ENCODE measurements around the gene OGDHL. TPM values are rescaled to one million over a fixed set of nuclear protein-coding genes. Genes with fewer than 3 reads are reported as not detected.

OGDHL gene
- total and polyA plus RNA-seq, 2 experiments from 2014 or later, result not detected

DNA sequence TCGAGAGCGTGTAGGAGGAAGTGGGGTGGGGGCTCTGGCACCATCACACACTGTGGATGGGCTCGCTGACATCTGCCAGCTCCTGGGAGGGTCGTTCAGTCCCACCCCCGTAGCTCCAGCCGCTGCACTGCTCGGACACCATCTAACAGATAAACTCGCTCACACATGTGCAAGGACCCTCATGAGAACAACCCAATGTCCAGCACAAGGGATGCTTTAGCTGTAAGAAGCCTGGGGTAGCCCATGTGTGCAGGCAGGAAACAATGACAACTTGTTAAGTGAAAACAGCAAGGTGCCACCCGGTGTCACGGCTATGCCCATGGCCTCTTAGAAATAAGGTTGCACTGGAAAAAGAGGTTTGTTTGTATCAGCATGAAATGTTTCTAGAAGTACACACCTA is 14.1 kb downstream of the OGDHL start:
- no peaks in the 10 kb centered on the region for H3F3A ChIP-seq (ENCODE audit: insufficient read depth)
- no peak for DNase-seq
- peaks cover 17% of the 10 kb centered on the region for H3K27me3 ChIP-seq (replicated peaks; ENCODE audit: insufficient read depth)
- H3K9ac ChIP-seq, result no peak overlapping the region
- H3K4me1 ChIP-seq (ENCODE audit: insufficient read depth), result no peaks in the 10 kb centered on the region
- in situ Hi-C loops (cut with MboI), result no loop called here
- H2AFZ ChIP-seq, result no peak overlapping the region
- WGBS, 2 experiments (ENCODE audit: low coverage in 1 of 2, low lambda C conversion rate in 2 of 2, missing lambda C conversion rate in 2 of 2), result 11 to 13% methylated on average over 10 of the region's 10 CpGs
- H3K4me3 ChIP-seq, result no peak overlapping the region
- H3K36me3 ChIP-seq (ENCODE audit: low read depth), result no peaks in the 10 kb centered on the region
- H4K20me1 ChIP-seq (ENCODE audit: insufficient read depth), result no peaks in the 10 kb centered on the region
- TF ChIP-seq EZH2phosphoT487 (IDR thresholded peaks at IDR 0.05; ENCODE audit: insufficient read depth, low read depth) (no peak), EZH2 (IDR thresholded peaks at IDR 0.05; ENCODE audit: insufficient read depth, poor library complexity, severe bottlenecking) (no peak)
- no peaks in the 10 kb centered on the region for H3K9me3 ChIP-seq (ENCODE audit: low read depth)
- H3K9me2 ChIP-seq (ENCODE audit: insufficient read depth), result no peaks in the 10 kb centered on the region
- no peak overlapping the region for H3K27ac ChIP-seq
- no peaks in the 10 kb centered on the region for H3K79me2 ChIP-seq (ENCODE audit: insufficient read depth)
- H3K4me2 ChIP-seq (ENCODE audit: unreplicated experiment), result no peak overlapping the region

GRCh38 chr10:49747303-49747646 is 14.8 kb downstream of the OGDHL start:
- Histone ChIP-seq H4K20me1 (ENCODE audit: insufficient read depth) (no peaks in the 10 kb centered on the region), H3K79me2 (ENCODE audit: insufficient read depth) (no peaks in the 10 kb centered on the region), H3K36me3 (ENCODE audit: low read depth) (no peaks in the 10 kb centered on the region), H3K27ac (no peak overlapping the region), H3K27me3 (replicated peaks; ENCODE audit: insufficient read depth) (peaks cover 16% of the 10 kb centered on the region; the same call in 1 of the 2 replicates), H3K4me1 (ENCODE audit: insufficient read depth) (no peaks in the 10 kb centered on the region), H3F3A (ENCODE audit: insufficient read depth) (no peaks in the 10 kb centered on the region), H3K4me3 (no peak overlapping the region), H3K4me2 (ENCODE audit: unreplicated experiment) (no peak overlapping the region), H3K9me2 (ENCODE audit: insufficient read depth) (no peaks in the 10 kb centered on the region), H3K9me3 (ENCODE audit: low read depth) (no peaks in the 10 kb centered on the region), H3K9ac (no peak overlapping the region), H2AFZ (no peak overlapping the region)
- in situ Hi-C loops (cut with MboI), result no loop called here
- TF ChIP-seq EZH2phosphoT487 (IDR thresholded peaks at IDR 0.05; ENCODE audit: insufficient read depth, low read depth), result no peak
- no peak for TF ChIP-seq EZH2 (IDR thresholded peaks at IDR 0.05; ENCODE audit: insufficient read depth, poor library complexity, severe bottlenecking)
- 54 to 69% methylated on average over 4 of the region's 4 CpGs for WGBS, 2 experiments (ENCODE audit: low coverage in 1 of 2, low lambda C conversion rate in 2 of 2, missing lambda C conversion rate in 2 of 2)
- DNase-seq, result no peak

- WGBS, 2 experiments (ENCODE audit: low coverage in 1 of 2, low lambda C conversion rate in 2 of 2, missing lambda C conversion rate in 2 of 2), result 64 to 67% methylated on average over 19 to 20 of the region's 20 CpGs
- H3K36me3 ChIP-seq (ENCODE audit: low read depth), result no peaks in the 10 kb centered on the region
- in situ Hi-C loops (cut with MboI), result no loop called here
These were observed 15.4 kb downstream of the OGDHL start for GRCh38 chr10:49746626-49747302.

GRCh38 chr10:49745756-49746155 is 16.4 kb downstream of the OGDHL start:
- in situ Hi-C loops (cut with MboI), result no loop called here
- no peak overlapping the region for H3K27ac ChIP-seq
- no peaks in the 10 kb centered on the region for H3K9me3 ChIP-seq (ENCODE audit: low read depth)
- no peaks in the 10 kb centered on the region for H3K79me2 ChIP-seq (ENCODE audit: insufficient read depth)
- no peak for DNase-seq
- H3K27me3 ChIP-seq (replicated peaks; ENCODE audit: insufficient read depth), result peaks cover 16% of the 10 kb centered on the region; the same call in 1 of the 2 replicates
- no peak overlapping the region for H3K4me2 ChIP-seq (ENCODE audit: unreplicated experiment)
- H3F3A ChIP-seq (ENCODE audit: insufficient read depth), result no peaks in the 10 kb centered on the region
- H3K36me3 ChIP-seq (ENCODE audit: low read depth), result no peaks in the 10 kb centered on the region
- H3K4me1 ChIP-seq (ENCODE audit: insufficient read depth), result no peaks in the 10 kb centered on the region
- H4K20me1 ChIP-seq (ENCODE audit: insufficient read depth), result no peaks in the 10 kb centered on the region
- 69 to 76% methylated on average over 12 of the region's 12 CpGs for WGBS, 2 experiments (ENCODE audit: low coverage in 1 of 2, low lambda C conversion rate in 2 of 2, missing lambda C conversion rate in 2 of 2)
- no peak overlapping the region for H3K4me3 ChIP-seq
- H2AFZ ChIP-seq, result no peak overlapping the region
- H3K9ac ChIP-seq, result no peak overlapping the region
- no peak for TF ChIP-seq EZH2phosphoT487 (IDR thresholded peaks at IDR 0.05; ENCODE audit: insufficient read depth, low read depth)
- TF ChIP-seq EZH2 (IDR thresholded peaks at IDR 0.05; ENCODE audit: insufficient read depth, poor library complexity, severe bottlenecking), result no peak
- H3K9me2 ChIP-seq (ENCODE audit: insufficient read depth), result no peaks in the 10 kb centered on the region

More at GRCh38 chr10:49746626-49747302, 15.4 kb downstream of the OGDHL start:
- Histone ChIP-seq H3K9ac (no peak overlapping the region), H3K27ac (no peak overlapping the region), H3K4me2 (ENCODE audit: unreplicated experiment) (no peak overlapping the region), H3K4me1 (ENCODE audit: insufficient read depth) (no peaks in the 10 kb centered on the region), H3K9me3 (ENCODE audit: low read depth) (no peaks in the 10 kb centered on the region), H4K20me1 (ENCODE audit: insufficient read depth) (no peaks in the 10 kb centered on the region), H3K9me2 (ENCODE audit: insufficient read depth) (no peaks in the 10 kb centered on the region), H2AFZ (no peak overlapping the region), H3F3A (ENCODE audit: insufficient read depth) (no peaks in the 10 kb centered on the region), H3K27me3 (replicated peaks; ENCODE audit: insufficient read depth) (peaks cover 16% of the 10 kb centered on the region; the same call in 1 of the 2 replicates), H3K4me3 (no peak overlapping the region), H3K79me2 (ENCODE audit: insufficient read depth) (no peaks in the 10 kb centered on the region)
- TF ChIP-seq EZH2 (IDR thresholded peaks at IDR 0.05; ENCODE audit: insufficient read depth, poor library complexity, severe bottlenecking) (no peak), EZH2phosphoT487 (IDR thresholded peaks at IDR 0.05; ENCODE audit: insufficient read depth, low read depth) (no peak)
- DNase-seq, result no peak
